HepG2 (cell line): ENCODE results near the gene ANKUB1.

Experiments
- CSRNP1 ChIP-seq: sonication (generic); formaldehyde crosslinking; IDR thresholded peaks from 2 replicates; pipeline ENCODE4 v1.8.1; 2023; ENCODE audit warnings: mild to moderate bottlenecking, missing genetic modification reagents
- CTCF ChIP-seq: sonication (generic); formaldehyde crosslinking; IDR thresholded peaks from 2 replicates; pipeline ENCODE4 v1.5.0; 2020; ENCODE audit warnings: mild to moderate bottlenecking, missing genetic modification reagents, moderate library complexity
- EZH2 ChIP-seq: conservative IDR thresholded peaks from 2 replicates; pipeline ENCODE4 v1.6.1; 2012; ENCODE audit warnings: mild to moderate bottlenecking, low read depth, low read length, moderate library complexity
- GABPA ChIP-seq, 2 experiments: IDR thresholded peaks; 2 replicates each; pipeline ENCODE4 v1.6.1; 2011 to 2016; ENCODE audit warnings: low read depth in 2 of 2, low read length in 1 of 2, missing biosample characterization in 1 of 2, missing genetic modification characterization in 1 of 2
- GZF1 ChIP-seq: sonication (generic); formaldehyde crosslinking; IDR thresholded peaks from 2 replicates; pipeline ENCODE4 v1.5.1; 2020; ENCODE audit warnings: mild to moderate bottlenecking, missing genetic modification reagents
- KAT7 ChIP-seq: IDR thresholded peaks from 2 replicates; pipeline ENCODE4 v1.6.1; 2018; ENCODE audit warnings: borderline replicate concordance, missing compliant biosample characterization
- KLF9 ChIP-seq: IDR thresholded peaks from 2 replicates; pipeline ENCODE4 v1.6.1; 2016; ENCODE audit warnings: low read depth
- MED13 ChIP-seq: sonication (generic); formaldehyde crosslinking; IDR thresholded peaks from 2 replicates; pipeline ENCODE4 v1.5.0; 2020; ENCODE audit warnings: missing genetic modification reagents
- PATZ1 ChIP-seq: sonication (generic); formaldehyde crosslinking; IDR thresholded peaks from 2 replicates; pipeline ENCODE4 v1.4.0; 2020; ENCODE audit warnings: missing genetic modification reagents
- ZBTB38 ChIP-seq: sonication (generic); formaldehyde crosslinking; IDR thresholded peaks from 2 replicates; pipeline ENCODE4 v1.5.1; 2020; ENCODE audit warnings: mild to moderate bottlenecking, missing genetic modification reagents
- ZFX ChIP-seq: sonication (generic); formaldehyde crosslinking; IDR thresholded peaks from 2 replicates; pipeline ENCODE4 v1.4.0; 2020; ENCODE audit warnings: mild to moderate bottlenecking, low read depth, missing genetic modification reagents, moderate library complexity
- ZNF263 ChIP-seq: sonication (generic); formaldehyde crosslinking; IDR thresholded peaks from 2 replicates; pipeline ENCODE4 v1.4.0; 2020; ENCODE audit warnings: missing genetic modification reagents

- no peak for TF ChIP-seq EZH2
- TF ChIP-seq ZBTB38: no peak
- no peak for TF ChIP-seq MED13 (CRISPR knock-in tag)
- TF ChIP-seq KAT7 (CRISPR knock-in tag): no peak
- no peak for TF ChIP-seq GZF1 (CRISPR knock-in tag)
- no peak for TF ChIP-seq KLF9 (CRISPR knock-in tag)
- no peak for TF ChIP-seq ZNF263 (CRISPR knock-in tag)
- no peak for TF ChIP-seq ZFX (CRISPR knock-in tag)
- no peak for TF ChIP-seq GABPA (IDR thresholded peaks at IDR 0.05; ENCODE audit: low read depth, low read length)
- no peak for TF ChIP-seq GABPA (CRISPR knock-in tag; IDR thresholded peaks at IDR 0.05; ENCODE audit: low read depth)
- TF ChIP-seq CTCF: no peak
- TF ChIP-seq PATZ1 (CRISPR knock-in tag): no peak
- no peak for TF ChIP-seq CSRNP1 (CRISPR knock-in tag)
Observed at GRCh38 chr3:149715247-149715646, 77.1 kb downstream of the ANKUB1 start.
